Ureter (tissue), 1 donor: ENCODE measurements around the gene CLTC. TPM values are rescaled to one million over a fixed set of nuclear protein-coding genes. Genes with fewer than 3 reads are reported as not detected.

Experiments used
- DNase-seq: peaks from one replicate; pipeline ENCODE4 v3.0.0-alpha.2; 2020; ENCODE audit warnings: low spot score
- total RNA-seq: library from RNA; stranded (reverse); gene quantifications from one replicate; pipeline ENCODE4 v1.2.4, GENCODE V29; 2023
- donor health status: DM: yes; HTN: yes; CAD: no.

The CLTC gene
- total RNA-seq, 1 donor from 2014 or later = 293 TPM

DNA sequence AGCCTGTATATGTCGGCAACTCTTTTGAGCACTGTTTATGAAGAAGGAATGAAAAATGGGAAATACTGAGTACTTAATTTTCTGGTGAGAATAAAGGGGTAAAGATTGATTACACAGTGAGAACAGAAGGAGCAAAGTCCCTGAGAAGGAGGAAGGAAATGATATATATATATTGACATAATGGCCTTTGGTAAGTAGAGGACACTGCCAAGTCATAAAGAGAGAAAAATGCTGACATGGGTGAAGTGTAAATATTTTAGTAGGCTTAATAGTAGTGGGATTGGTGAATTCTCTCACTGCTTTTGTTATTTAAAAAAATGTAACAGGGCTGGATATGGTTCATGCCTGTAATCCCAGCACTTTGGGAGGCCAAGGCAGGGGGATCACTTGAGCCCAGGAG is 103.9 kb downstream of the CLTC start:
- DNase-seq = no peak

DNA sequence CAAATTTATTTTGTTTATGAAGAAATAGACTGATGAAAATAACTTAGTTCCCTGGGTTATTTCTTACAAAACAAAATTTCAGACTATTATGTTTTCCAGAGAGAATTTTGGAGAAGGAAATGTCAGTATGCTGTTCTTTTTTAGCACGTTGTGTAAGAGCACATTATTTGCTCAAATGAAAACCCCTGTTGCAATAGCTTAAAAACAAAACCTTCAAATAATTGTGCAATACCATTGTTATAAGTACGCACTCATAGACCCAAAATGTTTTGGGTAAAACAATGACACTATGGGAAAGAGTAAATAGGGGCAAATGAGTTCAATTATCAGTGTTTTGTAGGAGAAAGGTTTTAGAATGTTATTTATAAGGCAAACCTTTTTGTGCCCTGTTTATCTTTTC is 106.0 kb downstream of the CLTC start:
- DNase-seq = no peak

DNA sequence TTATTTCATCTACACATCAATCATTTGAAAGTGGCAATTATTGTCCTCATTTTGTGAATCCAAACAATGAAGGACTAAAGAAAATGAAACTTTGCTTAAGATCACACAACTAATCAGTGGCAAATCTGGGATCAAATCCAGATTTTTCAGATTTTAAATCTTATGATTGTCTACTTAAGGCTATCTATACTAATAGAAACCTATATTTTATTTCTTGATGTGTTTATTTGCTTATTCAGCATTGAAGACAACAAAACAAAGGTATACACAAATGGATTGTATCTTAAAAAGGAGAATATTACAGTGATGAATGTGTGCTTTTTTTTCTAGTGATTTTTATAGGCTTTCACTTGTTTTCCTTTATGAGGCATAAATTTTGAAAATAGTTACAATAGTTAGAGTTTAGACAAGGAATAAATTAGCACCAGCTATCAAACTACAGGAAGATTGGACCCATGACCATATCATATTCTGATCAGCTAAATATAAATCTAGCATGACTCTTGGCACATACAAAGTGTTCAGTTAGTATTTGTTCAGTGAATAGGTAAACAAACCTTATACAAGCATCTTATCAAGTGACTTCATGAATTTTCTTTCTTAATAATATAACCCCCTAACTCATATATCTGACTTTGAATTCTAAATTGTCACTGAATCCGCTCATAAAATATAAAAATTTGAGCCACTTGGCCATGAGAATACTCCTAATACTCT is 108.3 kb downstream of the CLTC start:
- DNase-seq = no peak

DNA sequence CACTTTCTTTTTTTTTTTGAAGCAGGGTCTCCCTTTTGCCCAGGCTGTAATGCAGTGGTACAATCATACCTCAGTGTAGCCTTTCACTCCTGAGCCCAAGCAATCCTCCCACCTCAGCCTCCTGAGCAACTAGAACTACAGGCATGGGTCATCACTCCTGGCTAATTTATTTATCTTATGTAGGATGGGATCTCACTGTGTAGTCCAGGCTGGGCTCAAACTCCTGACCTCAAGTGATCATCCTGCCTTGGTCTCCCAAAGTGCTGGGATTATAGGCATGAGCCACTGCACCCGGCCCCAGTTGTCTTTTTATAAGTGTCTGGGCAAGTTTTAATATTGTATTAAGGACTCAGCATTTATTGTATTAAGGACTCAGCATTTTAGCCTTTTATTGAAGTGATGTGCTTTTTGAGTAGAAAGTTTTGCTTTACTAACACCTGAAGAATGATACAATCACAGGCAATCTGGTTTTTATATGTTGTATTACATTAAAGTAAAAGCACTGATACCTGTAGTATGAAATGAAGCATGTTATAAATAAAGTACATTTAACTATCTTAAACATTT is 110.7 kb downstream of the CLTC start:
- no peak for DNase-seq

DNA sequence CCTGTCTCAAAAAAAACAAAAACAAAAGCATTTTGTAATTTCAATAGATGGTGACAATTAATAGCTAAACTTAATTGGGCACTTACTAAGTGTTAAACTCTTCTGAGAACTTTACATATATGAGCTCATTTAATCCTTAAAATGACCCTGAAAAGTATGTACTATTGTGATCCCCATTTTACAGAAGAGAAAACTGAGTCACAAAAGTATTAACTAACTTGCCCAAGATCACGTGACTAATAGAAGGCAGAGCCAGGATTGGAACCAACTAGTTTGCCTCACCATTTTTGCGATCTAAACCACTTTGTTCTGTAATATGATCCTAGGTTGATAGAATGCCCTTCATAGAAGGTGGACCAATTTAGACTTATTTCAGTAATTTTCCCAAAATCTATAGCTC is 114.0 kb downstream of the CLTC start:
- DNase-seq = no peak

DNA sequence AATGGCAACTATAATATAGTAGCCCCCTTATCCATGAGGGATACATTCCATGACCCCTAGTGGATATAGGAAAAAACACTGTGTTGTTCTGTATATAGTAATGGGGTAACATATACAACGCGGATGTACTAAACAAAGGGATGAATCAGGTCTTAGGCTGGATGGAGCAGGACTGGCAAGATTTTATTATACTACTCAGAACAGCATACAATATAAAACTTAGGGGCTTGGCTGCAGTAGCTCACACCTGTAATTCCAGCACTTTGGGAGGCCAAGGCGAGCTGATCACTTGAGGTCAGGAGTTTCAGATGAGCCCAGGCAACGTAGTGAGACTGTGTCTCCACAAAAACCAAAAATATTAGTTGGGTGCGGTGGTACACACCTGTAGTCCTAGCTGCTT is 114.5 kb downstream of the CLTC start:
- no peak for DNase-seq

DNA sequence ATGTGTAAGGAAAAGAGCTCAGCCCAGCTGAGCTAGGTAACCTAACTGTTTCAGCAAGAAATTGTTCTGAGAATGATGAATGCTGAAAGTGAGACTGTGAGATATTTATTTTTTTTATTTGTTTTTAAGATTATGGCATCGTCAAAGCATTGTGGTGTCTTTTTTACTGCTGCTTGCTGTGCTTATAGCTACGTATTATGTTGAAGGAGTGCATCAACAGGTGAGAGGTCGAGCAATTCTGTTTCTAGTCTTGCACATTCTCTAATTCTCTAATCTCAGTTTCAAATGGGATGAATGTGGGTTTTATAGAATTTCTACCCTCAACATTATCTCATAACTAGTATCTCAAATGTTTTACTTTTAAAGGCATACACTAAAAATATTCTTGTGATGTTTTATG is 117.6 kb downstream of the CLTC start:
- DNase-seq = no peak

DNA sequence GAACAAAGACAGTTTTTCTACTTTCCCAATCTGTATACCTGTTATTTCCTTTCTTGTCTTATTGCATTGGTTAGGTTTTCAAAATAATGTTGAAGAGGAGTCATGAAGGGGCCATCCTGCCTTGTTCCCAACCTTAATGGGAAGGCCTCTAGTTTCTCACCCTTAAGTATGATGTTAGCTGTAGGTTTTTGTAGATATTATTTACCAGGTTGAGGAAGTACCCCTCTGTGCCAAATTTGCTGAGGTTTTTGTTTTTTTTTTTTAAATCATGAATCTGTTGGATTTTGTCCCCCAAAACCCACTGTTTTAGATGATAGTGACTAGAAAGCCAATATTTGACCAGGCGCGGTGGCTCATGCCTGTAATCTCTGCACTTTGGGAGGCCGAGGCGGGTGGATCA is 124.1 kb downstream of the CLTC start:
- DNase-seq = no peak

DNA sequence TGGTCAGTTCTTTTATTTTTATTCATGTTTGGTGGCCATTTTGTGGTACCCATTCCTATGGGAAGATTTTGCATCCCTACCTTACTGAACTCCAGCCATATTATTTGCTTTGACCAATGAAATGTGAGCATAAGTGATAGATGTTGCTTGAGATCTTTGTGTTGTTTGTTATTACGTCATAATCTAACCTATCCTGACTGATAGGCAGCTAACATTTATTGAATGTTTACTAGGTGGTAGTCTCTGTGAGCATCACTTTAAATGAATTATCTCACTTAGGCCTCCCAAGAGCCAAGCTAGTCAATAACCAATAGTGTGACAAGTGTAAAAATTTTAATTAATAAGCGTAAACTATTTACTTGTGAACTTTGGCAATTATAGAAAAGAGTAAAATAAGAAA is 125.3 kb downstream of the CLTC start:
- no peak for DNase-seq

Other genes with a start within 250 kb of the CLTC start
- gene DHX40, start 54.3 kb upstream of the CLTC start, total RNA-seq = 30.4 TPM
- gene PTRH2, start 87.5 kb downstream of the CLTC start, total RNA-seq = 25.8 TPM
- gene VMP1, start 87.8 kb downstream of the CLTC start, total RNA-seq = 335 TPM